ENCODE measurements around the gene CLEC2D.

DNA sequence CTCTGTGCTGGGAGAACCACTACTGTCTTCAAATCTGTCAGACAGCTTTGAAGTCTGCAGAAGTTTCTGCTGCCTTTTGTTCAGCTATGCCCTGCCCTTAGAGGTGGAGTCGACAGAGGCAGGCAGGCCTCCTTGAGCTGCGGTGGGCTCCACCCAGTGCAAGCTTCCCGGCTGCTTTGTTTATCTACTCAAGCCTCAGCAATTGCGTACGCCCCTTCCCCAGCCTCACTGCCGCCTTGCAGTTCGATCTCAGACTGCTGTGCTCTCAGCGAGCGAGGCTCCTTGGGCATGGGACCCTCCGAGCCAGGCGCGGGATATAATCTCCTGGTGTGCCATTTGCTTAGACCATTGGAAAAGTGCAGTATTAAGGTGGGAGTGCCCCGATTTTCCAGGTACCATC lies 36.7 kb upstream of the CLEC2D start:
- TF ChIP-seq, protein P1, sequence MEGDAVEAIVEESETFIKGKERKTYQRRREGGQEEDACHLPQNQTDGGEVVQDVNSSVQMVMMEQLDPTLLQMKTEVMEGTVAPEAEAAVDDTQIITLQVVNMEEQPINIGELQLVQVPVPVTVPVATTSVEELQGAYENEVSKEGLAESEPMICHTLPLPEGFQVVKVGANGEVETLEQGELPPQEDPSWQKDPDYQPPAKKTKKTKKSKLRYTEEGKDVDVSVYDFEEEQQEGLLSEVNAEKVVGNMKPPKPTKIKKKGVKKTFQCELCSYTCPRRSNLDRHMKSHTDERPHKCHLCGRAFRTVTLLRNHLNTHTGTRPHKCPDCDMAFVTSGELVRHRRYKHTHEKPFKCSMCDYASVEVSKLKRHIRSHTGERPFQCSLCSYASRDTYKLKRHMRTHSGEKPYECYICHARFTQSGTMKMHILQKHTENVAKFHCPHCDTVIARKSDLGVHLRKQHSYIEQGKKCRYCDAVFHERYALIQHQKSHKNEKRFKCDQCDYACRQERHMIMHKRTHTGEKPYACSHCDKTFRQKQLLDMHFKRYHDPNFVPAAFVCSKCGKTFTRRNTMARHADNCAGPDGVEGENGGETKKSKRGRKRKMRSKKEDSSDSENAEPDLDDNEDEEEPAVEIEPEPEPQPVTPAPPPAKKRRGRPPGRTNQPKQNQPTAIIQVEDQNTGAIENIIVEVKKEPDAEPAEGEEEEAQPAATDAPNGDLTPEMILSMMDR (IDR thresholded peaks at IDR 0.05; ENCODE audit: low read depth, low read length) = no peak
- TF ChIP-seq POLR2A (IDR thresholded peaks at IDR 0.05; ENCODE audit: extremely low read depth, insufficient read length) (no peak), MYC (IDR thresholded peaks at IDR 0.05; ENCODE audit: low read depth, low read length) (no peak)
- TF ChIP-seq, protein P2, sequence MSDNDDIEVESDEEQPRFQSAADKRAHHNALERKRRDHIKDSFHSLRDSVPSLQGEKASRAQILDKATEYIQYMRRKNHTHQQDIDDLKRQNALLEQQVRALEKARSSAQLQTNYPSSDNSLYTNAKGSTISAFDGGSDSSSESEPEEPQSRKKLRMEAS (IDR thresholded peaks at IDR 0.05; ENCODE audit: low read depth, low read length) = no peak

Data from NB4 (cell line).